Retina (tissue), 1 donor: ENCODE data around the gene FAM83B.
"Not testable (repeated sequence)": the region's sequence is repeated elsewhere in the genome, so short reads cannot be mapped to it uniquely, and the experiment has no call there.

ENCODE experiments used
- DNase-seq: peaks from one replicate; pipeline ENCODE4 v3.0.0-alpha.2; 2016

Gene FAM83B

GRCh38 chr6:54898767-54899166 lies 52.2 kb downstream of the FAM83B start:
- no peak for DNase-seq

DNA sequence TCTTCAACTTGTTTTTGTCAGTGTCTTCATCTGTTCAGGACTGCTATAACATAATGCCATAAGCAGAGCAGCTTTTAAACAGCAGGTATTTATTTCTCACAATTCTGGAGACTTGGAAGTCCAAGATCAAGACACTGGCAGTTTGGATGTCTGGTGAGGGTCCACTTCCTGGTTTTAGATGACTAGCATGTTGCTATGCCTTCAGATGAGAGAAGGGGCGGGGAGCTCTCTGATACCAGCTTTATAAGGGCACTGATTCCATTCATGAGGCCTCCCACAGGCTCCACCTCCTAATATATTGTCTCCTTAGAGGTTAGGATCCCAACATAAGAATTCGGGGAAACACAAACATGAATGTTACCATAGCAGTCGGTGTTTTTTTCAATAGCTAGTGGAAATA lies 52.9 kb downstream of the FAM83B start:
- no peak for DNase-seq

- DNase-seq: no peak
These were observed 53.4 kb downstream of the FAM83B start for GRCh38 chr6:54899986-54900385.

- no peak for DNase-seq
These were observed 54.1 kb downstream of the FAM83B start for GRCh38 chr6:54900666-54901065.

- no peak for DNase-seq
These were observed 57.3 kb downstream of the FAM83B start for GRCh38 chr6:54903884-54904283.

DNA sequence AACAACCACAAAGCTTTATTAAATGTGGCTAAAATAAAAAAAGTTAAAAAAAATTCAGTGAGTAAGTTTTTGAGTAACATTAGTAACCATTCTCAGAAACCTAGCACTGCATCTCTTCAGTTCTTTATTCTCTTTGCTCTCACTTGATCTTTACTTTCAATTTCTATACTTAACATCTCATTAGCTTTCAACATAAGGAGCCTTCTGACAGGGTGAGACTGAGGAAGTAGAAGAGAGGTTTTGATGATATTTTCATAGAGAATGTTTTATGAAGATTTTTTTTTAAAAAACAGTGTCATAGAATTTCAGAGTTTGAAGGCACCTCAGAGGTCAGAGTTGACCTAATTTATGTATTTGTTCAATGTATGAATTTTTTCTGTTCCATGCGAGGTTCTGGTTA lies 60.8 kb downstream of the FAM83B start:
- no peak for DNase-seq

- no peak for DNase-seq
These were observed 62.6 kb downstream of the FAM83B start for GRCh38 chr6:54909184-54909583.

DNA sequence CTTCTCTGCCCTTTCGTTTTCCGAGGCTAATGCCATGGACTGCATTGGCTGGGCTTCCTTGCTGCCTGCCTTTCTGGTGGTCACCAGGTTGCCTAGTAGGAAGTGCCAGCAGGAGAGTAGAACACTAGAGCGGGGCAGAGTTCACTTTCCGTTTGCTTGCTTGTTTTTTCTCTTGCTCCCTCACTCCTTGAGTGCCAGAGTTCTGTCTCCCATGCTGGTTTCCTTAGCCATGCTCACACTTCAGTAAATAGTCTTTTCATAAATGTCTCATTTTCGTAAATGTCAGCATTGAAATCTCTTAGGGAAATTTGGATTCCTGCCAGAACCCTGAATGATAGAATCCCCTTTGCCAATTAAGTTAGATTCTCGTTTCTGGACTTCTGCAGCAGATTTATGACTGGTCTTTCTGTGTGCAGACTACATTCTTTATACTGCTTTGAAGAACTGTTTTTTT lies 63.9 kb downstream of the FAM83B start:
- no peak for DNase-seq

GRCh38 chr6:54910921-54911320 lies 64.3 kb downstream of the FAM83B start:
- no peak for DNase-seq

DNA sequence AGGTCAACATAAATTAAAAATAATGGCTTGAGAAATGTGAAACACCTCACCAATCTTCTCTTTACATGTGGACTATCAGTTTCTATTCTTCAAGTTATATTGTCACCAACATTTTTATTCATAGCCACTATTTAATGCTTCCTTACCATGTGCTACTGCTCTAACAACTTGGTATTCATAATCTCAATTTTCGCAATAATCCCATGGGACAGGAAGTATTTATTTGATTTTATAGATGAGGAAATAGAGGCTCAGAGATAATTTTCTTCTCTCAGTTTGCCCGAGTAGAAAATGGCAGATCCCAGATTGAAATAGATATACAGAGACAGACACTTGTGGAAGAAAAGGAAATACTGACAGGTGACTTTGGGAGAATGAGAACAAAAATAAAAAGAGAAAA lies 66.6 kb downstream of the FAM83B start:
- no peak for DNase-seq

DNA sequence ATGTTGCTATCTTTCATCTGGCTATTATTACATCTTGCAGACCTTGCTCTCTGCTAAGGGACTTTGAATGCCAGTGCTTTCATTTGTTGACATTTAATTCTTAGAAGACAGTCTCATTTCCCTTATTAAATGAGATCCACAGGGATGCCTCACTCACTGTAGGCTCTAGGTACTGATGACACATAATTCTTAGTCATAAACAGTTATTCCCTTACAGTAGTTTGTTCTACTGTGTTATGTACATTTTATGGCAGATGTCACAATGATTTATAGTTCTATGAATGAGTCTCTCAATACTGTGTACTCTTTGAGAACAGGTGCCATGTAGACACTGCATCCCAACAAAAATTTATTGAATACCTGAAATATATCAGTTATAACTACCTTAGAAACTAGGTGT lies 70.3 kb downstream of the FAM83B start:
- no peak for DNase-seq

DNA sequence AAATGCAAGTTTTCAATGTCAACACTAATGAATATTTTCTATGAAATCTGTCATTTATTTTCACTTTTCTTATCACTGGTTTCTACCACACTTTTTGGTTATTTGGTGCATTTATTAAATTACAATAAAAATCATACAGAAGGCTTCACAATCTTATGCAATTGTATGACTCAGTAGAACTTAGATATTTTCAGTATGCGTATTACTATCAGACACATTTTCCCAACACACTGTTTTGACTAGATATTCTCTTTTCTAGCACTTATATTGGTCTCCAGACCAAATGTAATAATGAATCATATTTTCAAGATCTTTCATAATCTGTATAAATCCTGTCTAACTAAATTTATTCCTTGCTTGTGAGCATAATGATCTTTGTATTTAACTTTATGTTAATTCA lies 74.1 kb downstream of the FAM83B start:
- DNase-seq: no peak

GRCh38 chr6:54921891-54922290 lies 75.3 kb downstream of the FAM83B start:
- no peak for DNase-seq

- DNase-seq: no peak
These were observed 82.8 kb downstream of the FAM83B start for GRCh38 chr6:54929245-54929909.

GRCh38 chr6:54932622-54933021 lies 86.1 kb downstream of the FAM83B start:
- no peak for DNase-seq

- no peak for DNase-seq
These were observed 89.2 kb downstream of the FAM83B start for GRCh38 chr6:54935739-54936138.

GRCh38 chr6:54937371-54937770 lies 90.8 kb downstream of the FAM83B start:
- DNase-seq: no peak

DNA sequence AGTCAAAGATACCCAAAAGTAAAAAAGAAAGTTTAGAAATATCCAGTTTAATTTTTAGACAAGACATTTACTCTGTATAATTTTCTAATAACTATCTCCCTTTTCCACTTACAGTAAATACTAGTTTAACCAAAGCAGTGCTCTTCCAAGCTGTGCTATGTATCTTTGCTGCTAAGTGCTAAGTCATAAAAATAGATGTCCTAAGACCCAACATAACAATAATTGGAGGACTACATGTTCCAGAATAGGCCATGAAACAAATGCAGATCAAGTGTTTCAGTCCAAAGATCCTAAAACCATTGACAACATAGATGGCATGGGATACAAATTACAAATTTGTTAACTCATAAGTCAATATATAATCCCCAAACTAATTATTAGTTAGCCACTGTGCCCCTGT lies 111.1 kb downstream of the FAM83B start:
- no peak for DNase-seq

DNA sequence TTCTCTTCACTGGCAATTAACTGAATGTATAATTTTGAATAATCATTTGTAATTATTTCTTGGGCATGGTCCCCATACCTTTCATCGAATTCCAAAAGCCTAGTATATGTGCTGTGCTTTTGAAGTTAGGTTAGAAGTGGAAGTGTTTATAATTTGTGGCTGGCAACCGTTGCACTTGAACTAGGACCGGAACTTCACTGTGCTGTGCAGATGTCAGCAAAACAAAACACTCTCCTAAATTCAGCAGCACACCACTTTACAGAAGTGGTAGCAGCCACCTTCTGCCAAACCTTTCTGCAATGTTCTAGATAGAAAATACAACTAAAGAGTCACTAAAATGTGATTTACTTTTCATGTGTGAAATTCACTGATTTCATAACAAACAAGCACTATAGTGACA lies 111.9 kb downstream of the FAM83B start:
- no peak for DNase-seq

DNA sequence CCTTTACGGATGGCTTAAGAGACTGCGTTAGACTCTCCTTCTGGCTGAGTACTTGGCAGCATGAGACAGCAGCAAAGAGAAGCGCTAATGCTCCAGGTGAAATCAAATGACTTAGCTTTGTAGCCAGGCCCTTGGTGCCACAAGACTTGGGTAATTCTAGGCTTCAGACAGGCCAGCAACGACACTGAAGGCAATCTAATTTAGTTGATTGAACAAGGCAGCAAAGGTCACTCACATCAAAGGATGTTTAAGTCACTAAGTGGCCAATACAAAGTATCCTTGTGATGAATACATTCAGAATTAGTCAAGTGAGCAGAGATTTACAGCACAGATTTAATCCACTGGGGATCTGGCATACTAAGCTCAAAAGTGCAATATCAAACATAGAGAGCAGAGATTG lies 113.2 kb downstream of the FAM83B start:
- DNase-seq: no peak

DNA sequence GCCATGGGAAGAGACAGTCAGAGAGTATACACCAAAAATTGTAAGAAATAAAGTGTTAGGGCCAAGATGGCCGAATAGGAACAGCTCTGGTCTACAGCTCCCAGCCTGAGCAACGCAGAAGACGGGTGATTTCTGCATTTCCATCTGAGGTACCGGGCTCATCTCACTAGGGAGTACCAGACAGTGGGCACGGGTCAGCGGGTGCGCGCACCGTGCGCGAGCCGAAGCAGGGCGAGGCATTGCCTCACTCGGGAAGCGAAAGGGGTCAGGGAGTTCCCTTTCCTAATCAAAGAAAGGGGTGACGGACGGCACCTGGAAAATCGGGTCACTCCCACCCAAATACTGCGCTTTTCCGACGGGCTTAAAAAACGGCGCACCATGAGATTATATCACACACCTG lies 114.8 kb downstream of the FAM83B start:
- not testable (repeated sequence) for DNase-seq

GRCh38 chr6:54970337-54970736 lies 123.8 kb downstream of the FAM83B start:
- DNase-seq: no peak

GRCh38 chr6:54971825-54972224 lies 125.3 kb downstream of the FAM83B start:
- DNase-seq: no peak

GRCh38 chr6:54979161-54979560 lies 132.6 kb downstream of the FAM83B start:
- not testable (repeated sequence) for DNase-seq

GRCh38 chr6:54980511-54981275 lies 134.1 kb downstream of the FAM83B start:
- no peak for DNase-seq
